ENCODE data around the gene MYH7B.

MYH7B gene

GRCh38 chr20:34941226-34941625 is 14.4 kb upstream of the MYH7B start:
- ChIA-PET POLR2A (interaction anchor here (1.2 kb wide), 1 partner anchor 64 kb away, joined by 3 read pairs; no protein-coding TSS in a partner anchor), CTCF (interaction anchor here (0.7 to 8.2 kb wide), 3 partner anchors 17 to 175 kb away, joined by 3 to 67 read pairs (median 3); partner anchors contain the start of genes ACSS2 and GGT7)
- DNase-seq (ENCODE audit: low read depth, low spot score): no peak
- TF ChIP-seq CTCF (IDR thresholded peaks at IDR 0.05; ENCODE audit: insufficient read depth, low read length, missing control alignments): no peak
- H3K4me3 ChIP-seq (ENCODE audit: low read depth, low read length): no peak overlapping the region

- POLR2A ChIA-PET: interaction anchor here (1.2 kb wide), 1 partner anchor 65 kb away, joined by 3 read pairs; no protein-coding TSS in a partner anchor
- CTCF ChIA-PET: interaction anchor here (0.9 to 8.2 kb wide), 2 partner anchors 18 to 68 kb away, joined by 3 to 67 read pairs; partner anchors contain the start of genes ACSS2 and GGT7
- H3K4me3 ChIP-seq (ENCODE audit: low read depth, low read length): no peak overlapping the region
- no peak for DNase-seq (ENCODE audit: low read depth, low spot score)
- TF ChIP-seq CTCF (IDR thresholded peaks at IDR 0.05; ENCODE audit: insufficient read depth, low read length, missing control alignments): no peak
Observed at GRCh38 chr20:34942301-34942700, 13.4 kb upstream of the MYH7B start.

GRCh38 chr20:34943808-34944567 is 11.7 kb upstream of the MYH7B start:
- DNase-seq (ENCODE audit: low read depth, low spot score): no peak
- CTCF ChIA-PET: interaction anchor here (1.0 to 8.2 kb wide), 5 partner anchors 11 to 76 kb away, joined by 3 to 67 read pairs (median 4); partner anchors contain the start of genes ACSS2 and GGT7

GRCh38 chr20:34945315-34946077 is 10.2 kb upstream of the MYH7B start:
- no peak overlapping the region for H3K4me3 ChIP-seq (ENCODE audit: low read depth, low read length)
- no peak for DNase-seq (ENCODE audit: low read depth, low spot score)
- ChIA-PET CTCF (interaction anchor here (8.2 kb wide), 1 partner anchor 71 kb away, joined by 67 read pairs; the partner anchor contains the start of genes ACSS2 and GGT7), POLR2A (interaction anchor here (1.2 kb wide), 1 partner anchor 10 kb away, joined by 6 read pairs; the partner anchor contains the start of genes GSS and MYH7B)
- no peak for TF ChIP-seq CTCF (IDR thresholded peaks at IDR 0.05; ENCODE audit: insufficient read depth, low read length, missing control alignments)

More at GRCh38 chr20:34943808-34944567, 11.7 kb upstream of the MYH7B start:
- H3K4me3 ChIP-seq (ENCODE audit: low read depth, low read length): no peak overlapping the region
- TF ChIP-seq CTCF (IDR thresholded peaks at IDR 0.05; ENCODE audit: insufficient read depth, low read length, missing control alignments): no peak
- POLR2A ChIA-PET: interaction anchor here (0.5 to 0.7 kb wide), 3 partner anchors 11 to 68 kb away, joined by 3 read pairs; partner anchors contain the start of gene ACSS2

GRCh38 chr20:34946661-34947060 is 9.0 kb upstream of the MYH7B start:
- no peak for DNase-seq (ENCODE audit: low read depth, low spot score)
- ChIA-PET CTCF (interaction anchor here (1.1 to 8.2 kb wide), 2 partner anchors 66 to 72 kb away, joined by 3 to 67 read pairs; partner anchors contain the start of genes ACSS2 and GGT7), POLR2A (interaction anchor here (1.2 kb wide), 1 partner anchor 9 kb away, joined by 6 read pairs; the partner anchor contains the start of genes GSS and MYH7B)
- H3K4me3 ChIP-seq (ENCODE audit: low read depth, low read length): no peak overlapping the region
- TF ChIP-seq CTCF (IDR thresholded peaks at IDR 0.05; ENCODE audit: insufficient read depth, low read length, missing control alignments): no peak

Data from AG04449 (cell line).